Activated CD8-positive, alpha-beta memory T cell treated with anti-CD3 and anti-CD28 coated beads, Interleukin-2, amount 50 U/mL, for 24 hours (primary cell): ENCODE data around the gene RPP14.
A peak's percentile ranks its signal among the peaks of the same experiment; 100 is the strongest.
"Not testable (repeated sequence)": the region's sequence is repeated elsewhere in the genome, so short reads cannot be mapped to it uniquely, and the experiment has no call there.

Source experiments
- DNase-seq: peaks from one replicate; pipeline ENCODE4 v3.0.0-alpha.2; 2020; ENCODE audit errors: extremely low read depth

Gene RPP14

GRCh38 chr3:58331593-58332152 lies 25.6 kb downstream of the RPP14 start:
- DNase-seq, result no peak

GRCh38 chr3:58332575-58333188 lies 26.6 kb downstream of the RPP14 start, which contains the start of gene PXK:
Gene PXK, plus strand, starts transcription at chr3:58332892. Its CDS starts 97 bp downstream, at chr3:58332989.
- peak; percentile 44 for DNase-seq

- no peak for DNase-seq
Measured at GRCh38 chr3:58333206-58334012, 27.4 kb downstream of the RPP14 start.

GRCh38 chr3:58334013-58334321 lies 27.9 kb downstream of the RPP14 start:
- DNase-seq, result no peak

GRCh38 chr3:58334506-58334884 lies 28.4 kb downstream of the RPP14 start:
- no peak for DNase-seq

GRCh38 chr3:58335652-58335947 lies 29.6 kb downstream of the RPP14 start:
- DNase-seq, result no peak

- DNase-seq, result no peak
Measured at GRCh38 chr3:58336135-58336882, 30.3 kb downstream of the RPP14 start.

- no peak for DNase-seq
Measured at GRCh38 chr3:58337190-58337589, 31.1 kb downstream of the RPP14 start.

- not testable (repeated sequence) for DNase-seq
Measured at GRCh38 chr3:58339146-58339545, 33.1 kb downstream of the RPP14 start.

- no peak for DNase-seq
Measured at GRCh38 chr3:58340594-58341244, 34.7 kb downstream of the RPP14 start.

- DNase-seq, result no peak
Measured at GRCh38 chr3:58341376-58341775, 35.3 kb downstream of the RPP14 start.

GRCh38 chr3:58342676-58343075 lies 36.6 kb downstream of the RPP14 start:
- DNase-seq, result no peak

- DNase-seq, result no peak
Measured at GRCh38 chr3:58345457-58345856, 39.4 kb downstream of the RPP14 start.

- no peak for DNase-seq
Measured at GRCh38 chr3:58346368-58346767, 40.3 kb downstream of the RPP14 start.

GRCh38 chr3:58347984-58348383 lies 41.9 kb downstream of the RPP14 start:
- DNase-seq, result no peak

GRCh38 chr3:58349792-58350626 lies 44.0 kb downstream of the RPP14 start:
- no peak for DNase-seq

- no peak for DNase-seq
Measured at GRCh38 chr3:58350627-58351013, 44.6 kb downstream of the RPP14 start.

GRCh38 chr3:58351920-58352319 lies 45.9 kb downstream of the RPP14 start:
- DNase-seq, result no peak

GRCh38 chr3:58352626-58353025 lies 46.6 kb downstream of the RPP14 start:
- no peak for DNase-seq

GRCh38 chr3:58353722-58354553 lies 47.9 kb downstream of the RPP14 start:
- DNase-seq, result no peak
